Measurements from ENCODE around the gene UNC119B. TPM values are rescaled to one million over a fixed set of nuclear protein-coding genes. Genes with fewer than 3 reads are reported as not detected.

The UNC119B gene
- total and polyA plus RNA-seq, 8 donors: 6.6 to 18.9 (median 14.6) TPM

GRCh38 chr12:120751389-120751788, 41.1 kb downstream of the UNC119B start:
- Histone ChIP-seq H3K9me3 (no peaks in the 10 kb centered on the region), H3K27me3 (no peaks in the 10 kb centered on the region), H3K36me3 (no peaks in the 10 kb centered on the region), H3K27ac (no peak overlapping the region), H3K4me3 (no peak overlapping the region), H3K4me1 (no peaks in the 10 kb centered on the region)
- no peak for ATAC-seq
- TF ChIP-seq CTCF (IDR thresholded peaks at IDR 0.05): no peak
- no peak for DNase-seq
- intact Hi-C loops (cut with DNase I): no loop called here
- WGBS, 2 donors: 96% methylated on average over 9 of the region's 9 CpGs
- no peak for FAIRE-seq

- Histone ChIP-seq H3K27ac (no peak overlapping the region), H3K4me3 (no peak overlapping the region), H3K4me1 (no peaks in the 10 kb centered on the region), H3K9me3 (no peaks in the 10 kb centered on the region), H3K27me3 (no peaks in the 10 kb centered on the region), H3K36me3 (no peaks in the 10 kb centered on the region)
- no peak for ATAC-seq
- intact Hi-C loops (cut with DNase I): no loop called here
- DNase-seq: no peak
- FAIRE-seq: no peak
- TF ChIP-seq CTCF (IDR thresholded peaks at IDR 0.05): no peak
Observed at GRCh38 chr12:120754792-120755191, 44.5 kb downstream of the UNC119B start.

- no peak for ATAC-seq
- intact Hi-C loops (cut with DNase I): no loop called here
- Histone ChIP-seq H3K4me1 (no peaks in the 10 kb centered on the region), H3K27ac (no peak overlapping the region), H3K36me3 (no peaks in the 10 kb centered on the region), H3K9me3 (no peaks in the 10 kb centered on the region), H3K27me3 (no peaks in the 10 kb centered on the region), H3K4me3 (no peak overlapping the region)
- FAIRE-seq: no peak
- TF ChIP-seq CTCF (IDR thresholded peaks at IDR 0.05): no peak
- no peak for DNase-seq
Observed at GRCh38 chr12:120755269-120755668, 45.0 kb downstream of the UNC119B start.

- intact Hi-C loops (cut with DNase I): no loop called here
- Histone ChIP-seq H3K36me3 (peaks cover 0 to 4% (median 0%) of the 10 kb centered on the region in 3 donors), H3K27ac (no peak overlapping the region), H3K4me3 (no peak overlapping the region), H3K27me3 (no peaks in the 10 kb centered on the region), H3K4me1 (no peaks in the 10 kb centered on the region), H3K9me3 (no peaks in the 10 kb centered on the region)
- TF ChIP-seq CTCF (IDR thresholded peaks at IDR 0.05): no peak
- DNase-seq (no peak), FAIRE-seq (no peak), ATAC-seq (no peak)
- 34 to 38% methylated on average over 4 of the region's 4 CpGs for WGBS, 2 donors
Observed at GRCh38 chr12:120757226-120757742, 47.0 kb downstream of the UNC119B start.

- intact Hi-C loops (cut with DNase I): no loop called here
- Histone ChIP-seq H3K36me3 (peaks cover 0 to 4% (median 0%) of the 10 kb centered on the region in 3 donors), H3K9me3 (no peaks in the 10 kb centered on the region), H3K4me1 (no peaks in the 10 kb centered on the region), H3K4me3 (no peak overlapping the region), H3K27ac (no peak overlapping the region), H3K27me3 (no peaks in the 10 kb centered on the region)
- FAIRE-seq (no peak), ATAC-seq (no peak), DNase-seq (no peak)
- WGBS, 2 donors: 78 to 85% methylated on average over 6 of the region's 6 CpGs
- TF ChIP-seq CTCF (IDR thresholded peaks at IDR 0.05): no peak
Observed at GRCh38 chr12:120757949-120758348, 47.7 kb downstream of the UNC119B start.

All from pancreas (tissue), 10 donors.